Activated CD8-positive, alpha-beta memory T cell treated with anti-CD3 and anti-CD28 coated beads, Interleukin-2, amount 50 U/mL, for 1 hour (primary cell): ENCODE results near the gene NDUFAF2.

Experiments used
- DNase-seq: peaks from one replicate; pipeline ENCODE4 v3.0.0-alpha.2; 2020; ENCODE audit errors: extremely low read depth

NDUFAF2 gene

DNA sequence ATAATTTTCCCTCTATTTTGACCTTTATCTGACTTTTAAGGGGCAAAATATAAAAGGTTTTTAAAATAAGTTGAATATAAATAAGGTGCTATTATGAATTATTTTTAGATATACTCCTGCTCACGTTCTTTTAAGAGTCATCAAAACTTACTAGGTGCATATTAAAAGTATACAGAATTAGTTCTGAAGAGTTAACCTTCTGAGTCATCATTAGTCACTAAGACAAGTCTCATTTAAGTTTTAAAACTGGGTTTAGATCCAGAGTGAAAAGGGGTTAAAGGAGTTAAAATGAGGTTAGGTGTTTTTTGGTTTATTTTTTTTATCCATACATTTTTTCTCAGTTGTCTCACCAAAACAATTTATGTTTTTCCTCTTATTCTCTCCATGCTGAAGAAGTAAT is 175.5 kb downstream of the NDUFAF2 start:
- DNase-seq: no peak

DNA sequence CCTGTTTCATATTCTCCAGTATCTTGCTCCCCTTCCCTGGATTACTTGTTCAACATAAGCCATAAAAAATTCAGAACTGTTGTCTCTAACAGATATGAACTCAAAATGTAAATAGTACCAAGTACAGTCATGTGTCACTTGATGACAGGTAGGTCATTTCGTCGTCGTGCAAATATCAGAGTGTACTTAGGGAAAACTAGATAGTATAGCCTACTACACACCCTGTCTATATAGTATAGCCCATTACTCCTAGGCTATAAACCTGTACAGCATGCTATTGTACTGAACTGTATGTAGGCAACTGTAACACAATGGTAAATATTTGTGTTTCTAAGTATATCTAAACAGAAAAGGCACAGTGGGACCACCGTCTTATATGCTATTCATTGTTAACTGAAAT is 178.1 kb downstream of the NDUFAF2 start:
- no peak for DNase-seq

DNA sequence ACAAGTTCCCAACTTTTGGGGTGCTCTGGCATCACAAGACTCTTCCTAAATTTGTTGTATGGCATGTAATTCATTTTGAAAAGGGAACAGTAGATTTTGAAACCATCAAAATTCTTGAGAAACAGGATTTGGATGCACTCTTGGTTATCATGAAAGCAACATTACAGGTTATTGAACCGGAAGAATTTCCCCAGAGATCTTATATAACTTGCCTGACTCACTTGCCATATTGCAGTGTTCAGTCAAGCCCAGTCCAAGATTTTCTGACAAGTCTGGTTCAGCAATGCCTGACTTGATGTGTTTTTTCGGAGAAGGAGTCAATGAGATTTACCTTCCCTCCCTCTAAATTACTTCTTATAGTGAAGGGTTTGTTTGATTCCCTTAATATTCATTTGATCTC is 185.3 kb downstream of the NDUFAF2 start:
- DNase-seq: no peak

DNA sequence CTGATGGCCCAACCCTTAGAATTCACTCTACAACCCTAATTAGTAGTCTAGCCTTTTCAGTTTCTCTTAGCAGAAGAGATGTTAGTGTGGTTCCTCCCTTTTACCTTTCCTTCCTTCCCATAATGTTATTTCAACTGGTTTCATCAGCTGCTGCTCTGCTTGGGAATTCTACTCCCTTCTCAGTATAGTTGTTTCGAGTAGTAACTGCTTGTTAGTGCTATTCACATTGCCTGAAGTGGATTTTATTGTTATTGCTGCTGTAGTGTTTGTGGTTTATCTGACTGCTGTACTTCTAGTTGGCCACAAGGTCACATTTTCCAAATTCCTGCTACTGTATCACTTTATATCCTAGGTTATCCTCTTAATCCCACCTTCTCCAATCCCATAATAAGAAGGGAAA is 187.6 kb downstream of the NDUFAF2 start:
- DNase-seq: no peak

DNA sequence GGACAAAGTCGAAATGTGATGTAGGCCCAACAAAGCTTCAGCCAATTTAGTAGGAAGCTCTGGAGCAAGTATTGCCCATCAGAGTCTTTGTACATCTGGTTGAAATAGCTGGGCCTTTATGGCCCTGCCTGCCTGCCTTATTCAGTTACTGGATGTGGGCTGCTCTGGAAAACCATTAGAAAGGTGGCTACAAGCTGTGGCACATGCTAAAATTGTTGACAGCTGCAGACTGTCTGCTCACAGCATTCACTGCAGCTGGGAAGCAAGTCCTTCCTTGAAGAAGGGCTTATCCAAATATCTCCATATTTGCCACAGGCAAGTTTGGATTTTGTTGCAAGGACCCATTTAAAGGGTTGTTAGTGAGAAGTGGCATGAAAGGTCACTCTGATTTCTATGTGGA is 192.8 kb downstream of the NDUFAF2 start:
- no peak for DNase-seq

DNA sequence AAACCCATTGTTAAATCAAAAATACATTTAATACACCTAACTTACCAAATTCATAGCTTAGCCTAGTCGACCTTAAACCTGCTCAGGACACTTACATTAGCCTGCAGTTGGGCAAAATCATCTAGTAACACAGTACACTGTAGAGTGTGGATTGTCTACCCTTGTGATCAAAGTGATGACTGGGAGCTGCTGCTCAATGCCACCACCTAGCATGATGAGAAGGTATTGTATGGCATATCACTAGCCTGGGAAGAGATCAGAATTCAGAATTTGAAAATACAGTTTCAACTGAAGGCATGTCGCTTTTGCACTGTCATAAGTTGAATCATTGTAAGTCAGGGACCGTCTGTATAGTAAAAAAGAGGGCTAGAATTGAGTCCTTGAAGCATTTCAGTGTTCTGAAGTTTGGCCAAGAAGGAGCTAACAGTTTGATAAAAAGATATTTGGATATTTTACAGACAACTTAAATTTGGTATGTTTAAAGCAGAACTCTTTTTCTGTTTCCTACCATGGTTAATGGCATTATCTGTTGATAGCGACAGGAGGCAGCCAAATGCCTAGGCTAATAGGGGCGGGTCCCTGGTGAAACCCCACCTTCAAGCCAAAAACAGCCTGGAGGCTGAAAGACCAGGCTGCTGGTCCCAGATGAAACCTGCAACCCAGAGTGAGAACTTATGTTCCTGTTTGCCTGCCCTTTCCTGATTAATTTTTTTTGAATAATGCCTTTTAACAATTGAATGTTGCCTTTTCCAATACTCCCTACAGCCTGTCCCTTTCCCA is 194.3 kb downstream of the NDUFAF2 start:
- DNase-seq: no peak

DNA sequence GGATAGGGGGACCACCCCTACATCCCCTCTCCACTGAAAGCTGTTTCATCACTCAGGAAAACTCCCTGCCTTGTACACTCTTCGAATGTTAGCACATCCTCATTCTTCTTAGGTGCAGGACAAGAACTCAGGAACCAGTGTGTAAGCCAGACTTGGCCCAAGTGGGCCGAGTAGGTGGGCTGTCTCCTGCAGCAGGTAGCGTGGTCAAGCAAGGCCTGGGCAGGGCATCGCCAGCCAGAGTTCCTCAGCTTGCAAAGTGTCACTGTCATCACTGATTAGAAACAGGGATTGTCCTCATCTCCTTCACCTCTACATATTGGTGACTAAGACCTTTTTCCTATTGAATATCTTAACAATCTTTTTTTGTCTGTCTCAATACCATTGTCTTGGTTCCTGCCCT is 194.9 kb downstream of the NDUFAF2 start:
- DNase-seq: no peak

DNA sequence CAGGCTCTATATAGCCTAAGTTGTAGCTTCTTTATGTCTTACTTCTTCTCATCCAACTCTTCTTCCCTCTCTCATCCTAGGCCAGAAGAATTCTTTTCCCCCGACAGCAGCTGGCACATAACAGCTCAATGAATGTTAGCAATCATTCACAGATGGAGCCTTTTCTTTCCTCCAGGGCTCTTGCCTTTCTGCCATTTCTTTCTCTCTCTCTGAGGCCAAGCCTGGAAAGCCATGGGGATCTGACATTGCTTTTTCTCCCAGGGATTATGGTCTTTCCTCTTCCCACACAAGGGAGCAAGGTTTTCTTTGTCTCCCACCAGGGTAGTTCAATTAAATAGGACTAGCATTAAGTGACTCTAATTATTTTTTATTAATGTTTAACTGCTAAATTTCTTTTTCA is 196.8 kb downstream of the NDUFAF2 start:
- DNase-seq: no peak

DNA sequence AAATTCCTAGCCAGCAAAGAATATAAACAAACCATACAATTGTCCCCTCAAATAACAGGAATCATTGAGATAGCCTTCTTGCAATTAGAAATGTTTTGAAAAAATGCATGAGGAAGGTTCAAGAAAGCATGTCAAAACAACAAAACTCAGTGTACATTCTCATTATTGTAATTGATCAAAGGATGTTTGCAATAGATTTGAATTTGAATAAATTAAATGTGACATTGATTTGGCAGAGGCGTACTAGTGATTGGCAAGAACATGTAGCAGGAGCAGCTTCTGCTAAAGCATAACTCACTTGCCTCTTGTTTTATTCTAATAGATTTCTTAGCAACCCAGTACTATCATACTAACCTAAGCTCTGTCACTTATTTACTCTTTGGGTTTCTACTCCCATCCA is 197.4 kb downstream of the NDUFAF2 start:
- DNase-seq: no peak

DNA sequence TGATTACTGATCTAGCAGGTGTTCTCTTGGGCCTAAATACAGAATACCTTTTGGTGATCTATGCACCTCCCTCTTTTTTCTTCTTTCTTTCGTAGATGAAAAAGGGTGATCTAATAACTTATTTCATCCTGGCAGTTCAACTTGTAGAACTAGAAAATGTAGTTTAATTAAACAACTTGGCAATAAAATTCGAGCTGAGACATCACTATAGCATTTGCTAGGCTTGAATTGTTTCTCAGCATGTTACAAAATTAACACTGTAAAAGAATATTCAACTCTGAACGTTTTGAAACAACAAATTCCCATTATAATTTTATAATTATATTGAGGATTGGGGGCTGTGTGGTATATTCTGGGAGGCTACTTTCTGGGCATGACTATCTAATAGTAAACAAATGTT is 197.8 kb downstream of the NDUFAF2 start:
- DNase-seq: no peak

DNA sequence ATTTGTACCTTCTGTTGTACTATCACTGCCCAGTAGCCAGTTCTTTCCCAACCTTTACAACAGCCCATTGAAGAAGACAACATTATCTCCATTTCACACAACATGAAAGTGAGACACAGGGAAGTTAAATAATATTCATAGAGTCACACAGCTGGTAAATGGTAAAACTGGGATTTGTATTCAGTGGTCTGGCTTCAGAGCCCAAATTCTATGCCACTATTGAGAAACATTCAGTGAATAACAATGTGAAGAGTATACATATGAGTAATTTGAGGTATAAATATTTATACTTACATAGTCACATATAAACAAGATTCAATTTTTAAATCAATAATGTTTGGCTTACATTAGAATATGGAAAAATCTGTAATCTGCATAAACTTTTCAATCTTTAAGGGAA is 203.5 kb downstream of the NDUFAF2 start:
- no peak for DNase-seq

DNA sequence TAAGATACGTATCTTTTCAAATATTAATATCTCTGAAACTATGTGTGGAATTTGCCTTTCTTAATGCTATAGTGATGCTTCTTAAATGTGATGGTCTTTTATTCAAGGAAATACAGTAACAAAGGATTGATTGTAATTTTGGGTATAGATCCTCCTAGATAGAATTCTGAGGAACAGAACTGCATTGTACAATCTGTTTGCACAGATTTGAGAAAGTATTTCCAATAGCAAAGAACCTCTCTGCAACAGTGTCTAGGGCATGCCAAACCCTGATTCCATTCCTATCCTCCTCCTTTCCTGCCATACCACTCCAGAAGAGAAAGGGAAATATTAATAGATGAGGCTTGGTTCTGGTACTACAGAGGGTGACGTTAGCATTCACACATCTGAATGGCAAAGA is 206.9 kb downstream of the NDUFAF2 start:
- no peak for DNase-seq

DNA sequence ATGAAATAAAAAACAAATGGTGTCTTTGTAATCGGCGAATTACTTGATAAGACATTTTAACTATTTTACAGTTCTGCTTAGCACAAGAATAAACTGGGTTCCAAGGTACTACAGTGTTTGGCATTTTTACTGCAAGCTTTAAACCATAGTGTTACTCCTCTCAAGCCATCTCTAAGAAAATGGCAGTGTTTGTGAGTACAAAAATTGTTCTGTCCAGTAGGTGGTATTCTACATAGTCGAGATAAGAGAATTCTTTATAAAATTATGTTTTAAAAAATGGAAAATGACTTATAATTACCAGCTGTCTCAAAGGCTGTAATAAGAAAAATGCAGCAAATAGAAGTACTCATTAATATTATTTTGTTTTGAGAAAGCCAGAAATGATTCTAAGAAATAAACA is 214.1 kb downstream of the NDUFAF2 start:
- no peak for DNase-seq

DNA sequence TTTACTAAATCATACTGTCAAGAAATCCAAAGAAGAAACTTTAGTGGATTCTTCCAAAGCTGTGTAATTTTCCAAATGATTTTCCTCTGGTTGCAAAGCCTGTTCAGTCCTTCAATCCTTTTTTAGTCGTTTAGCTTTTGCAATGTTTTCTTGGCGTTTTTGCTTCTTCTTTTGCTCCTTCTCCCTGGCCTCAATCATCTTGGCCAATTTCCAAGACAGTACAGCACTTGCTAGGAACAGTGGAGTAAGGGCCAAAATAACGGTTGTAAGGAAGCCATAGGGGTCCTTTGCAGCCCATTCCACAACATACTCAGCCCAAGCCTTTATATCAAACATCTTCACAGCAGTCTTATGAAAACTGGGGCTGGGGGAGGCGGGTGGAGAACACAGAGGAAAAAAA is 214.8 kb downstream of the NDUFAF2 start:
- DNase-seq: no peak

DNA sequence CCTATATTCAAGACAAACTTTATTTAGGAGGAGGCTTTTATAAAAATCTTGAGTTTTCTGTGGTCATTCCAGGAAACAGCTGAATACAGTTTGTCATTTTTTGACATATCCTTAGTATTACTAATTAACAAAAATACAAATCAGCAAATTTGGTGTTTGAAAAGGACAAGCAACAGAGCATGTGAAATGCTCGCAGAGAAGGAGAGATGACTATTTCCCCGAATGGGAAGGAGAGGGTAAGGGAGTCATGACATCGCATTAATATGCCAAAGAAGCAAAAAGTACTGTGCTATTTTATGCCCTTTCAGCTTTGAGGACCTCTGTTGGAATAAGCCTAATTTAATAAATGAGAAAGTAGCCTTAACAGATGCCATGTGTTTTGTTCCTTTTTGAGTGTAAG is 215.5 kb downstream of the NDUFAF2 start:
- no peak for DNase-seq

DNA sequence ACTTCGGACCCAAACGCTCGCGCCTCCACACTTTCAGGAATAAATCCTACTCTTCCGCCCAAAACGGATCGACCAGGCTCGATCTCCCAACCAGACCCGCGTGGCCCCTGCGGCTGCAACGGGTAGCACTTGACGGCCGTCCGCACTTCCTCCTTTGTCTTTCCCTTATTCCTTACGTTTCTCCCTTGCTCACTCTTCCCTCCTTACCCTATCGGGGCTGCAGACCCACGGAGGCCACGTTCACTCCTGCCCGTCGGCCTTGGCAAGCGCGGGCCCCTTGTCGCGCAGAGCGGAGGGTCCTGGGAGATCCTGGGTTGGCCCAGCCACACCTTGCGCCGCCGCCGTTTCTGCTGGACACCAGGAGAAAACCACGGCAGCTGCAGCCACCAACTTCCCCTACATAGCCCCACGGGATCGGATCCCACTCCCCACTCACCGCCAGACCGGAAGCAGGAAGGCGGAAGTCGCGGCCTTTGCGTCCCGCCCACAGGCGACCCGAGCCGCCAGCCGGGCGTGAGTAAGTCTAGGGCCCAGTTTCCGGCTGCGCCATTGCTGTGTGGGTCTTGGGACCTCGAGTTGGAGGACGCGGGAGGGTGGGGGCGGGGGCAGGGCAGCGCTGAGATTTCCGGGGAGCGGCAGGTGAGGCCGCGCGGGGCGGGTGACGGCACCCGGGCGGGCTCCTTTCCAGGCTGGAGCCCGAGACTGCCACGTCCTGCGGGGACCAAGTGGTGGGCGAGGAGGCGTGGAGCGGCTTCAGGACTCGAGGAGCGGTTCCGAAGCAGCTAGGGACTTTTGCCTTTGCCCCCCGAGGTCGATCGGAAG is 217.2 kb downstream of the NDUFAF2 start, which contains the start of gene SMIM15:
Gene SMIM15, minus strand, starts transcription at position 459 of the 822 bp plus-strand sequence. CDS start 2,297 bp downstream, outside the sequence.
- DNase-seq: peak; percentile 59

DNA sequence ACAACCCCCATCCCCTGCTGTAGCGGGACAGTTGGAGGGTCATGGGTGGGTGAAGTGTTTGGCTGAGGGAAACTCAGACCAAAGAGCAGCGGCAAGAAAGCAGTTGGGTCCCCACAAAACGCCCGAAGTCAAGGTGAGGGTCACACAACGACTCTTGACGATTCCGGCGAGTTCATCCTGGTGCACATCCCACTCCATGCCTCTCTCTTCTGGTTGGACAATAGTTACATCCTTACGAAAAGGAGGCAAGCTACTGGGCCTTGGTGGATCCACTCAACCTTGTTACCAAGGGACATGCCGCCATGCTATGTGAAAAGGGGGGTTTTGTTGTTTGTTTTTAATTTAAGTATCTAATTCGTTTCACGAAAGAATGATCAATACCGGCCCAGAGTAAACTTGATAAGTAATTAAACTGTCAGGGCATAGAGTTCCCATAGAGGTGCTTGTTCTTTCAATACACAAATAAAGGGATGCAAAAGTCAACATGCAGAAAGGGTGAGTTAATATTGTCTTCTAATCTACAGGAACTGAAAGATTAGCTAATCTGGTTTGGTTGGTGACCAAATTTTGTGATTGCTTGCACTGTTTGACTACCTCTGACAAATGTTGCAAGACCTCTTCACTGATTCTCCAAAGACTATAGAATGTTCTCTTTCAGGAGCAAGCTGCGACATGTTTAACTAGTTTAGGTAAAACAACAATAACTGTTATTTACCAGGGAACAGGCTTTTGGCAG is 218.0 kb downstream of the NDUFAF2 start:
- DNase-seq: no peak

DNA sequence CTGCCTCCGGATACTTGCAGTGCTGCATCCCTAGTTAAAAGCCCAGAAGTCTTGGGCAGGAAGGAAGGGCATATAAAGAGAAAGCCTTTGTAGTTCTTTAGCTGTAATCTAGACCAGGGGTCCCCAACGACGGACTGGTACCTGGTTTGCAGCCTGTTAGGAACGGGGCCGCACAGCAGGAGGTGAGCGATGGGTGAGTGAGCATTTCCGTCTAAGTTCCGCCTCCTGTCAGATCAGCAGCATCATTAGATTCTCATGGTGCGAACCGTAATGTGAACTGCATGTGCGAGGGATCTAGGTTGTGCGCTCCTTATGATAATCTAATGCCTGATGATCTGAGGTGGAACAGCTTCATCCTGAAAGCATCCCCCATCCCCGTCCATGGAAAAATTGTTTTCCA is 218.9 kb downstream of the NDUFAF2 start:
- no peak for DNase-seq

DNA sequence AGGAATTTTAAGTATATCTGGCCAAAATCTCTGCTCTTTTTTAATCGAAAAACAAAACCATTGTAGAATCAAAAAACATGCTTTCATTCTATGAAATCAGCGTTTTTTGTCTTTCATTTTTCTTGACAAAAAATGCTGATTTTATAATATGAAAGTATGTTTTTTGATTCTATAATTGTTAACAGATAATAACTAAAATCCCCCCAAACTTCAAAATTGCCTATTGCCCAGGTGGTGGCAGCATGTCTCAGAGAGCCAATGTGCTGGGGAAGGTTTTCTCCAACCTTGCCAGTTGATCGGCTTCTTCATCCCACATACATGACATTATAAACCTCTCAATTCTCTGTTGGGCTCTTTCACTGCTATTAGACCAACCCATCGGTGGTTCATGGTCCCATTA is 222.4 kb downstream of the NDUFAF2 start:
- DNase-seq: no peak

DNA sequence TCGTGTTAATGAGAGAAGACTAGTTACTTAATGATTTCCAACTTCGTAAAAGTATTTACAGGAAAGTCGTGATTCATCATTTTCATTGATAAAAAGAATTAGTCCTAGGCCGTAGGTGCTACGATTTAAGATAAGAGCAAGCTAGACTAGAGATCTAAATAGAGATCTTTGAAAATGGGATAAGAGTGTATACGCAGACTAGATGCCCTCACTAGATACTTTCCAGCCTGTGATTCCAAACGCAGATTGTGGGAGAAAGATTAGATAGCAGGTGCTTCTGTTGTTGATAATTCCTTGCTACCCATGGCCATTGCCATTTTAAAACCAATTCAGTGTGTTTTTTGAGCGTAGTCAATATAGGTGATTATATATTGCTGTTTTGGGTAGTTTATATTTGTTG is 223.9 kb downstream of the NDUFAF2 start:
- DNase-seq: no peak

DNA sequence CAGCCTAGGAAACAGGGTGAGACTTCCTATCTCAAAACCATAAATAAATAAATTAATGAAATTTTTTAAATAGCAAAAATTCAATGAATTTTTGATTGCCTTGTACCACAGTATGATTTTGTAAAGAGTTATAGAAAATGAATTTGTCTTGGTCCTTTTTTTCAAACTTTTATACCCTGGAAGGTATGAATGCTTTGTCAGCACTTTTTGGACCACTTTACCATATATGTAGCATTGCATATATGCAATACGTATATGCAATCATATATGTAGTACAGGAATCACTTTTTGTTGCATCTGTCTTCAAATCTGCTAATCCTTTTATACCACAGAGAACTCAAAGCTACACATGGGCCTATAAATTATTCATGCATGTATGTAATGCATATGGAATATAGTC is 226.5 kb downstream of the NDUFAF2 start:
- DNase-seq: no peak

DNA sequence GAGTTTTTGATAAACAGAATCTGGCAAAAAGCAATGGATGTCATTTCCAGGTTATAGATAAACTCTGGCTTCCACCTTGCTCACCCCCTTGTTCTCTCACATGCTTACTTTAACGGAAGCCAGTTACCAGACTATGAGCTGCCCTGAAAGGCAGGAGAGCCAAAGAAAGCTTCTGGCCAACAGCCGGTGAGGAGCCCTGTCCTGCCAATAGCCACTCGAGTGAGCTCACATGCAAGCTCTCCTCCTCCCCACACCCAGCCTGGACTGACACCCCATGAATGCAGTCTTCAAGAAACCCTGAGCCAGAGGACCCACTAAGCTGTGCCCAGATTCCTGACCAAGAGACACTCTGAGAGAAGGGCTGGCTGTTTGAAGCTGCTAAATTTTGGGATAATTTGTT is 231.6 kb downstream of the NDUFAF2 start:
- DNase-seq: no peak

DNA sequence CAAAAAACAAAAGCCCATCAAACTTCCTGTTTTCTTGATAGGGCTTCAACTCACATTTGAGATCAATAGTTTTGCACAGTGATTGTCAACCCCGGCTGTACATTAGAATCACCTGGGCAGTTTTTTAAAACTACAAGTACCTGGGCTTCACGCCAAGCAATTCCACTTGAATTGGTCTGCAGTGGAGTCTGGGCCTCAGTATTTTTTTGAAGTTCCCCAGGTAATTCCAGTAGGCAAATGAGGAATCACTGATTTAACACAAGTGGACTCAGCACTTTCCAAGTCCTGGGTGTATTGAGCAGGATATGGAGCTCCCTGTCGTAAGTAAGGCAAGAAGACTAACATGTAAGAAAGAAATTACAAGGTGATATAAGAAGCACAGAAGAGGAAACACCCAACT is 232.1 kb downstream of the NDUFAF2 start:
- DNase-seq: no peak
